A549 (cell line): ENCODE data around the gene IKZF4. TPM values are rescaled to one million over a fixed set of nuclear protein-coding genes. Genes with fewer than 3 reads are reported as not detected.

Experiments used
- ATAC-seq, 2 experiments: fragments of 200-7000 bp in 1 of 2; fragments of >200 bp in 1 of 2; cut with Nextera tagmentation in 1 of 2; cut with Tn5 transposase in 1 of 2; 3 replicates each; pipeline versions ENCODE4 v1.8.0 to v1.9.1; 2018 to 2020; ENCODE audit warnings: mild to moderate bottlenecking in 1 of 2, moderate library complexity in 1 of 2
- CTCF ChIA-PET: fragments of 300-600 bp; sonication (Branson Sonifier 250); formaldehyde crosslinking; extraction: SDS; loops from one replicate; lab custom pipeline; 2021; ENCODE audit warnings: antibody characterized with exemption, inconsistent platforms; lab: Yijun Ruan, JAX
- POLR2A ChIA-PET: fragments of 350-600 bp; formaldehyde crosslinking; extraction: SDS; loops from one replicate; lab custom pipeline; 2021; ENCODE audit warnings: antibody characterized with exemption, inconsistent platforms; lab: Yijun Ruan, JAX
- DNase-seq, 2 experiments: peaks; one replicate each; pipeline versions ENCODE4 v3.0.0 to v3.0.0-alpha.2; 2011 to 2016; ENCODE audit warnings: low read depth in 1 of 2, low spot score in 1 of 2
- FAIRE-seq: peaks from 2 replicates; lab custom pipeline; 2011; peaks lifted over from hg19 to GRCh38; lab: Jason Lieb, UNC
- H3K27ac ChIP-seq, 2 experiments: fragments of >200 bp; sonication (Bioruptor Twin); formaldehyde crosslinking; 3 replicates each; pipeline ENCODE4 v1.5.1; 2016 to 2017
- H3K4me1 ChIP-seq: fragments of >200 bp; sonication (Bioruptor Twin); formaldehyde crosslinking; 3 replicates; pipeline ENCODE4 v1.6.1; 2016
- H3K4me2 ChIP-seq: fragments of >200 bp; sonication (Bioruptor Twin); formaldehyde crosslinking; 3 replicates; pipeline ENCODE4 v1.6.1; 2016
- H3K4me3 ChIP-seq: fragments of >200 bp; sonication (Bioruptor Twin); formaldehyde crosslinking; 3 replicates; pipeline ENCODE4 v1.5.1; 2016
- H3K9me3 ChIP-seq: fragments of >200 bp; sonication (Bioruptor Twin); formaldehyde crosslinking; 3 replicates; pipeline ENCODE4 v1.6.1; 2016
- BCL3 ChIP-seq: fragments of >200 bp; sonication (Bioruptor Twin); formaldehyde crosslinking; IDR thresholded peaks from 3 replicates; pipeline ENCODE4 v1.6.1; 2016
- BHLHE40 ChIP-seq: IDR thresholded peaks from 2 replicates; pipeline ENCODE4 v1.6.1; 2012; ENCODE audit warnings: low read depth, low read length, inconsistent platforms
- CBX8 ChIP-seq: fragments of 200-600 bp; sonication (generic); IDR thresholded peaks from 2 replicates; pipeline ENCODE4 v1.6.1; 2016
- CHD4 ChIP-seq: fragments of 200-600 bp; sonication (generic); IDR thresholded peaks from 2 replicates; pipeline ENCODE4 v1.6.1; 2016; ENCODE audit warnings: antibody characterized with exemption, mild to moderate bottlenecking, borderline replicate concordance
- CTCF ChIP-seq: fragments of >200 bp; sonication (Bioruptor Twin); formaldehyde crosslinking; IDR thresholded peaks from 3 replicates; pipeline ENCODE4 v1.5.1; 2016
- EHMT2 ChIP-seq: fragments of 200-600 bp; sonication (generic); IDR thresholded peaks from 2 replicates; pipeline ENCODE4 v1.6.1; 2016; ENCODE audit warnings: antibody characterized with exemption, low read depth, mild to moderate bottlenecking, moderate library complexity
- GATA3 ChIP-seq: IDR thresholded peaks from 2 replicates; pipeline ENCODE4 v1.6.1; 2012; ENCODE audit warnings: borderline replicate concordance
- HDAC2 ChIP-seq: fragments of 200-600 bp; sonication (generic); IDR thresholded peaks from 2 replicates; pipeline ENCODE4 v1.6.1; 2016
- HEYL ChIP-seq: fragments of 250-450 bp; sonication (Bioruptor Pico); IDR thresholded peaks from 2 replicates; pipeline ENCODE4 v1.8.0; 2021; ENCODE audit warnings: mild to moderate bottlenecking, moderate library complexity
- HOXA7 ChIP-seq: fragments of 250-450 bp; sonication (Bioruptor Pico); IDR thresholded peaks from 2 replicates; pipeline ENCODE4 v1.5.0; 2020; ENCODE audit warnings: mild to moderate bottlenecking, moderate library complexity
- HOXB13 ChIP-seq: fragments of 250-450 bp; sonication (Bioruptor Pico); IDR thresholded peaks from 2 replicates; pipeline ENCODE4 v1.5.0; 2020; ENCODE audit warnings: low read depth, mild to moderate bottlenecking, moderate library complexity
- JUNB ChIP-seq: fragments of >200 bp; sonication (Bioruptor Twin); formaldehyde crosslinking; IDR thresholded peaks from 2 replicates; pipeline ENCODE4 v1.6.1; 2016
- KDM1A ChIP-seq: fragments of 200-600 bp; sonication (generic); IDR thresholded peaks from 2 replicates; pipeline ENCODE4 v1.6.1; 2016; ENCODE audit warnings: low read depth, mild to moderate bottlenecking
- KDM5A ChIP-seq: fragments of 200-600 bp; sonication (generic); IDR thresholded peaks from 2 replicates; pipeline ENCODE4 v1.6.1; 2016; ENCODE audit warnings: antibody characterized with exemption, mild to moderate bottlenecking
- MAX ChIP-seq: IDR thresholded peaks from 2 replicates; pipeline ENCODE4 v1.6.1; 2012
- MYC ChIP-seq: IDR thresholded peaks from 2 replicates; pipeline ENCODE4 v1.6.1; 2012; ENCODE audit warnings: mild to moderate bottlenecking, inconsistent platforms, low read length, improper control_type of control experiment, borderline replicate concordance
- PBX3 ChIP-seq: IDR thresholded peaks from 2 replicates; pipeline ENCODE4 v1.6.1; 2012
- POLR2A ChIP-seq: IDR thresholded peaks from 2 replicates; pipeline ENCODE4 v1.6.1; 2012; ENCODE audit warnings: mild to moderate bottlenecking, low read length
- POLR2AphosphoS2 ChIP-seq: conservative IDR thresholded peaks from 2 replicates; pipeline ENCODE4 v1.6.1; 2012; ENCODE audit warnings: low read length, improper control_type of control experiment, inconsistent platforms
- RAD21 ChIP-seq, 2 experiments: fragments of >200 bp in 1 of 2; sonication (Bioruptor Twin) in 1 of 2; formaldehyde crosslinking in 1 of 2; IDR thresholded peaks in 1 of 2; conservative IDR thresholded peaks in 1 of 2; 2 replicates in 1 of 2; 3 replicates in 1 of 2; pipeline ENCODE4 v1.6.1; 2012 to 2018; ENCODE audit warnings: inconsistent platforms in 1 of 2
- RARB ChIP-seq: fragments of 250-450 bp; sonication (Bioruptor Pico); IDR thresholded peaks from 2 replicates; pipeline ENCODE4 v1.8.0; 2021; ENCODE audit warnings: mild to moderate bottlenecking, moderate library complexity
- RFX5 ChIP-seq: fragments of 450-650 bp; IDR thresholded peaks from 2 replicates; pipeline ENCODE4 v1.7.1; 2014; ENCODE audit warnings: antibody characterized with exemption, mild to moderate bottlenecking, moderate library complexity
- SMC3 ChIP-seq: fragments of >200 bp; sonication (Bioruptor Twin); formaldehyde crosslinking; IDR thresholded peaks from 3 replicates; pipeline ENCODE4 v1.6.1; 2018; ENCODE audit warnings: inconsistent platforms
- SREBF2 ChIP-seq: fragments of 450-650 bp; IDR thresholded peaks from 2 replicates; pipeline ENCODE4 v1.6.1; 2014; ENCODE audit warnings: mild to moderate bottlenecking, moderate library complexity
- ZC3H11A ChIP-seq: fragments of 450-650 bp; IDR thresholded peaks from 2 replicates; pipeline ENCODE4 v1.6.1; 2014; ENCODE audit warnings: antibody characterized with exemption, mild to moderate bottlenecking
- ZFP36 ChIP-seq: fragments of 450-650 bp; IDR thresholded peaks from 2 replicates; pipeline ENCODE4 v1.6.1; 2014; ENCODE audit warnings: borderline replicate concordance; ENCODE audit not compliant: partially characterized antibody
- ZNF302 ChIP-seq: fragments of 250-450 bp; sonication (Bioruptor Pico); IDR thresholded peaks from 2 replicates; pipeline ENCODE4 v1.9.0; 2021; ENCODE audit warnings: inconsistent platforms, mild to moderate bottlenecking, moderate library complexity
- WGBS: methylation state at CpG from one replicate; pipeline ENCODE4 v1.1.6; 2017; ENCODE audit errors: missing lambda C conversion rate; 5-methylcytosine and 5-hydroxymethylcytosine counted together
- polyA plus RNA-seq, 4 experiments: library from polyadenylated mRNA; depleted of rRNA in 3 of 4; stranded (reverse); fragments of >200 nt; fragmentation: RNase III in 1 of 4; extraction: RNeasy Plus Mini Kit Qiagen cat#74134 plus additional on column Dnase treatment in 1 of 4; gene quantifications; 2 replicates in 3 of 4; 3 replicates in 1 of 4; pipeline ENCODE4 v1.2.3, GENCODE V29; 2011 to 2017
- TF ChIP-seq, protein P1 (sequence below): IDR thresholded peaks from 2 replicates; pipeline ENCODE4 v1.6.1; 2012; ENCODE audit warnings: low read depth, borderline replicate concordance

The IKZF4 gene
- polyA plus RNA-seq, 2 of the 4 experiments (the other 2 are of a cell fraction): 2.0 TPM

- peak; percentile 80 to 86 for TF ChIP-seq RAD21 (conservative IDR thresholded peaks at IDR 0.05 in 1 of 2, IDR thresholded peaks at IDR 0.05 in 1 of 2)
- peak; percentile 70; the same call in 1 of the 2 replicates for TF ChIP-seq CHD4
- TF ChIP-seq, protein P1, sequence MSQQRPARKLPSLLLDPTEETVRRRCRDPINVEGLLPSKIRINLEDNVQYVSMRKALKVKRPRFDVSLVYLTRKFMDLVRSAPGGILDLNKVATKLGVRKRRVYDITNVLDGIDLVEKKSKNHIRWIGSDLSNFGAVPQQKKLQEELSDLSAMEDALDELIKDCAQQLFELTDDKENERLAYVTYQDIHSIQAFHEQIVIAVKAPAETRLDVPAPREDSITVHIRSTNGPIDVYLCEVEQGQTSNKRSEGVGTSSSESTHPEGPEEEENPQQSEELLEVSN: no peak
- TF ChIP-seq SMC3: peak; percentile 61; the same call in 2 of the 3 replicates
- peak; percentile 75; the same call in 1 of the 2 replicates for TF ChIP-seq HDAC2
- no peak for TF ChIP-seq MYC
- no peak for TF ChIP-seq ZFP36
- no peak for TF ChIP-seq HOXA7 (CRISPR knock-in tag)
- TF ChIP-seq KDM5A: 0 out of 2 replicates have a peak, but pooled peaks have one; percentile 6
- peak; percentile 74; the same call in 1 of the 2 replicates for TF ChIP-seq KDM1A
- peak; percentile 97 for TF ChIP-seq CTCF
- no peak; the same call in none of the 2 replicates for TF ChIP-seq MAX
- TF ChIP-seq, all 56 proteins: peak for 7
- Histone ChIP-seq H3K4me2 (peak overlapping the region; percentile 73), H3K4me3 (peak overlapping the region; percentile 67), H3K4me1 (peaks cover 10% of the 10 kb centered on the region), H3K27ac (peak overlapping the region; percentile 77 to 89), H3K9me3 (no peaks in the 10 kb centered on the region)
- DNase-seq (peak; percentile 66 to 77), FAIRE-seq (peak; percentile 68), ATAC-seq (peak; percentile 35 to 57; a peak in 3 of 6 replicates)
- POLR2A ChIA-PET: interaction anchor here (0.6 to 1.9 kb wide), 5 partner anchors 23 to 166 kb away, joined by 3 to 7 read pairs (median 5); partner anchors contain the start of genes PA2G4 and RAB5B
- CTCF ChIA-PET: interaction anchor here (0.6 to 6.1 kb wide), 43 partner anchors 8 to 286 kb away, joined by 3 to 96 read pairs (median 5); partner anchors contain the start of genes DGKA, GDF11, IKZF4 and PA2G4
- 18% methylated on average over 14 of the region's 14 CpGs for WGBS
Observed at GRCh38 chr12:55996201-55996714, 24.6 kb upstream of the IKZF4 start.

- TF ChIP-seq MAX (0 out of 2 replicates have a peak, but pooled peaks have one; percentile 22), POLR2AphosphoS2 (no peak), HEYL (CRISPR knock-in tag) (no peak), MYC (no peak), EHMT2 (no peak), SMC3 (no peak), KDM5A (0 out of 2 replicates have a peak, but pooled peaks have one; percentile 9), SREBF2 (no peak), JUNB (no peak), PBX3 (peak; percentile 88), BCL3 (no peak), ZNF302 (CRISPR knock-in tag) (no peak), KDM1A (no peak), POLR2A (peak; percentile 55), CBX8 (no peak), GATA3 (no peak), HOXB13 (no peak), RFX5 (peak; percentile 90), ZC3H11A (no peak), HDAC2 (no peak), BHLHE40 (no peak), RARB (CRISPR knock-in tag) (no peak)
- TF ChIP-seq, protein P1: no peak
- POLR2A ChIA-PET: interaction anchor here (0.7 to 1.9 kb wide), 7 partner anchors 10 to 179 kb away, joined by 3 to 10 read pairs (median 5); partner anchors contain the start of genes ORMDL2, PA2G4, RAB5B and SARNP
- peak; percentile 99 to 100 for ATAC-seq
- H3K4me2 ChIP-seq: peak within 1 kb of the TSS; percentile 73
- peak; percentile 96 to 100 for DNase-seq
- CTCF ChIA-PET: interaction anchor here (0.7 to 6.1 kb wide), 35 partner anchors 8 to 287 kb away, joined by 3 to 96 read pairs (median 7); partner anchors contain the start of genes DGKA, IKZF4, PA2G4 and RAB5B
- FAIRE-seq: peak; percentile 85
- peak within 1 kb of the TSS; percentile 67 for H3K4me3 ChIP-seq
- no peaks in the 10 kb centered on the region for H3K9me3 ChIP-seq
- WGBS: 1% methylated on average over 26 of the region's 27 CpGs
- peak within 1 kb of the TSS; percentile 77 to 89 for H3K27ac ChIP-seq
- H3K4me1 ChIP-seq: peaks cover 17% of the 10 kb centered on the region
Observed at GRCh38 chr12:55996715-55997534, 23.9 kb upstream of the IKZF4 start, which contains the start of gene SUOX. SUOX (plus strand) TSS chr12:55997276; CDS start chr12:56002222, 4,946 bp downstream.
